Glutamatergic neuron (in vitro differentiated cells): Measurements from ENCODE around the gene NHLRC3. TPM values are rescaled to one million over a fixed set of nuclear protein-coding genes. Genes with fewer than 3 reads are reported as not detected.
"Not testable (repeated sequence)": the region's sequence is repeated elsewhere in the genome, so short reads cannot be mapped to it uniquely, and the experiment has no call there.

Source experiments
- DNase-seq: peaks from one replicate; pipeline ENCODE4 v3.0.0; 2022
- H3K27ac Mint-ChIP-seq: one replicate; pipeline ENCODE4 v1.8.0; 2020; ENCODE audit warnings: mild to moderate bottlenecking, mixed read lengths, inconsistent platforms; ENCODE audit not compliant: unreplicated experiment
- H3K27me3 Mint-ChIP-seq: one replicate; pipeline ENCODE4 v1.8.0; 2020; ENCODE audit warnings: mild to moderate bottlenecking, moderate library complexity, mixed read lengths, inconsistent platforms; ENCODE audit not compliant: unreplicated experiment
- H3K36me3 Mint-ChIP-seq: one replicate; pipeline ENCODE4 v1.8.0; 2020; ENCODE audit warnings: mild to moderate bottlenecking, mixed read lengths, inconsistent platforms; ENCODE audit not compliant: unreplicated experiment
- H3K4me1 Mint-ChIP-seq: one replicate; pipeline ENCODE4 v1.8.0; 2020; ENCODE audit warnings: mild to moderate bottlenecking, low read depth, mixed read lengths, inconsistent platforms; ENCODE audit not compliant: unreplicated experiment
- H3K4me3 Mint-ChIP-seq: one replicate; pipeline ENCODE4 v1.8.0; 2020; ENCODE audit warnings: mild to moderate bottlenecking, mixed read lengths, inconsistent platforms; ENCODE audit not compliant: unreplicated experiment
- H3K9me3 Mint-ChIP-seq: one replicate; pipeline ENCODE4 v1.8.0; 2020; ENCODE audit warnings: mild to moderate bottlenecking, moderate library complexity, mixed read lengths, inconsistent platforms; ENCODE audit not compliant: unreplicated experiment
- long read RNA-seq: library from polyadenylated mRNA; unstranded; transcript quantifications from one replicate; pipeline ENCODE4 v2.0.0, GENCODE V29; 2020; ENCODE audit not compliant: unreplicated experiment
- total RNA-seq: library from RNA; stranded (reverse); fragmentation: NEBNext Ultra II Directional; extraction: Animal tissue kit (Norgen Biotek cat#: 25700); gene quantifications from one replicate; pipeline ENCODE4 v1.2.1, GENCODE V29; 2021; ENCODE audit not compliant: unreplicated experiment
- TF ChIP-seq, protein P1 (sequence below): fragments of 200-600 bp; sonication (generic); IDR thresholded peaks from one replicate; pipeline ENCODE4 v1.5.0; 2021; ENCODE audit not compliant: partially characterized antibody, unreplicated experiment

Gene NHLRC3, protein sequence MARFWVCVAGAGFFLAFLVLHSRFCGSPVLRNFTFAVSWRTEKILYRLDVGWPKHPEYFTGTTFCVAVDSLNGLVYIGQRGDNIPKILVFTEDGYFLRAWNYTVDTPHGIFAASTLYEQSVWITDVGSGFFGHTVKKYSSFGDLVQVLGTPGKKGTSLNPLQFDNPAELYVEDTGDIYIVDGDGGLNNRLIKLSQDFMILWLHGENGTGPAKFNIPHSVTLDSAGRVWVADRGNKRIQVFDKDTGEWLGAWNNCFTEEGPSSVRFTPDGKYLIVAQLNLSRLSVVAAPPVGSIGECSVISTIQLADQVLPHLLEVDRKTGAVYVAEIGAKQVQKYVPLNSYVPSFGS
- 16.2 TPM for total RNA-seq
- long read RNA-seq, partial matches to known transcripts: 2 of 4 reads
- long read RNA-seq, other reads (novel, unspliced or antisense): 1 of 4 reads

DNA sequence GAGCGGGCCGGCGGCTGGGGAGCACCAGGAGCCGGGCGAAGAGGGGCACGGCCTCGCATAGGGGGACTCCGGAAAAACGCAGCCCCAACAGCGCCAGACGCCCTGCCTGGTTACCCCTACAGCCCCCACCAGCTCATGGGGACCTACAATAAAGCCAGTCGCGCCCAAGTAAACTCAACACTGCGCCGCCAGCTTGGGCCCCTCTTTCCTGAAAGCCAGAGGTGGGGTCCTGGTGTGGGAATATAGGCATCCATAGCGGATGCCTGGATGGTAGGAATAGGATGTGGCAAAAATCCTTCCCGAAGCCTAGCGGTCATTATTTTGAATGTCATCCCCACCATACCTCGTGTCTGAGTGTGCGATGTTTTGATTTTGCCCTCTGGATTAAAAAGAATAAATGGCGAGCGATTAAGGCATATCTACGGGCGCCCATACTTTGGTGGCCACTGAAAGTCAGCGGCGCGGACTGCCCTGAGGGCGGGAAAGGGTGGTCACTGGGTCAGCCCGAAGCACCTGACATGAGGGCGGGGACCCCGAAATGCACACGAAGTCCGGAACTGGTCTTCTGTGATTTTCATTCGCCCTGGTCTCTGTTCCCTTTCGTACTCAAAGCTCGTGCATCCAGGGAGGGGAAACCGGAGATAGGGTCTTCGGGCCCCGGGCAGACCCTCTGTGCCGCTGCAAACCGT is at the start of gene NHLRC3, which contains the start of gene PROSER1:
Gene NHLRC3 (plus strand): TSS at position 577 of the 689 bp plus-strand sequence. CDS start 184 bp downstream, outside the sequence.
Gene PROSER1 (minus strand): TSS at position 210 of the 689 bp plus-strand sequence. CDS start 847 bp downstream, outside the sequence.
- Mint-ChIP-seq H3K4me3 (peak within 1 kb of the TSS; percentile 99), H3K4me1 (peaks cover 19% of the 10 kb centered on the region), H3K27ac (peak within 1 kb of the TSS; percentile 98), H3K27me3 (peaks cover 2% of the 10 kb centered on the region), H3K36me3 (no peaks in the 10 kb centered on the region), H3K9me3 (peaks cover 10% of the 10 kb centered on the region)
- TF ChIP-seq, protein P1, sequence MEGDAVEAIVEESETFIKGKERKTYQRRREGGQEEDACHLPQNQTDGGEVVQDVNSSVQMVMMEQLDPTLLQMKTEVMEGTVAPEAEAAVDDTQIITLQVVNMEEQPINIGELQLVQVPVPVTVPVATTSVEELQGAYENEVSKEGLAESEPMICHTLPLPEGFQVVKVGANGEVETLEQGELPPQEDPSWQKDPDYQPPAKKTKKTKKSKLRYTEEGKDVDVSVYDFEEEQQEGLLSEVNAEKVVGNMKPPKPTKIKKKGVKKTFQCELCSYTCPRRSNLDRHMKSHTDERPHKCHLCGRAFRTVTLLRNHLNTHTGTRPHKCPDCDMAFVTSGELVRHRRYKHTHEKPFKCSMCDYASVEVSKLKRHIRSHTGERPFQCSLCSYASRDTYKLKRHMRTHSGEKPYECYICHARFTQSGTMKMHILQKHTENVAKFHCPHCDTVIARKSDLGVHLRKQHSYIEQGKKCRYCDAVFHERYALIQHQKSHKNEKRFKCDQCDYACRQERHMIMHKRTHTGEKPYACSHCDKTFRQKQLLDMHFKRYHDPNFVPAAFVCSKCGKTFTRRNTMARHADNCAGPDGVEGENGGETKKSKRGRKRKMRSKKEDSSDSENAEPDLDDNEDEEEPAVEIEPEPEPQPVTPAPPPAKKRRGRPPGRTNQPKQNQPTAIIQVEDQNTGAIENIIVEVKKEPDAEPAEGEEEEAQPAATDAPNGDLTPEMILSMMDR: peak; percentile 27
- DNase-seq: peak; percentile 87

- H3K4me3 Mint-ChIP-seq: no peak within 1 kb of the TSS
- no peaks in the 10 kb centered on the region for H3K9me3 Mint-ChIP-seq
- DNase-seq: no peak
- H3K27ac Mint-ChIP-seq: no peak within 1 kb of the TSS
- H3K4me1 Mint-ChIP-seq: no peaks in the 10 kb centered on the region
- H3K36me3 Mint-ChIP-seq: no peaks in the 10 kb centered on the region
- no peaks in the 10 kb centered on the region for H3K27me3 Mint-ChIP-seq
- TF ChIP-seq, protein P1: no peak
Measured at GRCh38 chr13:38990693-38991092, 47.6 kb upstream of the NHLRC3 start, which contains the start of gene STOML3. Gene STOML3, minus strand, starts transcription at chr13:38990831. Its CDS starts 110 bp downstream, at chr13:38990721.

GRCh38 chr13:38993381-38993780 is 44.9 kb upstream of the NHLRC3 start:
- Mint-ChIP-seq H3K9me3 (no peaks in the 10 kb centered on the region), H3K36me3 (no peaks in the 10 kb centered on the region), H3K4me1 (peaks cover 2% of the 10 kb centered on the region), H3K27ac (no peak overlapping the region), H3K27me3 (no peaks in the 10 kb centered on the region), H3K4me3 (no peak overlapping the region)
- TF ChIP-seq, protein P1: no peak
- no peak for DNase-seq

- TF ChIP-seq, protein P1: no peak
- DNase-seq: no peak
- Mint-ChIP-seq H3K36me3 (no peaks in the 10 kb centered on the region), H3K27me3 (no peaks in the 10 kb centered on the region), H3K27ac (no peak overlapping the region), H3K9me3 (peaks cover 1% of the 10 kb centered on the region), H3K4me3 (no peak overlapping the region), H3K4me1 (peaks cover 2% of the 10 kb centered on the region)
Measured at GRCh38 chr13:38998739-38999138, 39.5 kb upstream of the NHLRC3 start.

DNA sequence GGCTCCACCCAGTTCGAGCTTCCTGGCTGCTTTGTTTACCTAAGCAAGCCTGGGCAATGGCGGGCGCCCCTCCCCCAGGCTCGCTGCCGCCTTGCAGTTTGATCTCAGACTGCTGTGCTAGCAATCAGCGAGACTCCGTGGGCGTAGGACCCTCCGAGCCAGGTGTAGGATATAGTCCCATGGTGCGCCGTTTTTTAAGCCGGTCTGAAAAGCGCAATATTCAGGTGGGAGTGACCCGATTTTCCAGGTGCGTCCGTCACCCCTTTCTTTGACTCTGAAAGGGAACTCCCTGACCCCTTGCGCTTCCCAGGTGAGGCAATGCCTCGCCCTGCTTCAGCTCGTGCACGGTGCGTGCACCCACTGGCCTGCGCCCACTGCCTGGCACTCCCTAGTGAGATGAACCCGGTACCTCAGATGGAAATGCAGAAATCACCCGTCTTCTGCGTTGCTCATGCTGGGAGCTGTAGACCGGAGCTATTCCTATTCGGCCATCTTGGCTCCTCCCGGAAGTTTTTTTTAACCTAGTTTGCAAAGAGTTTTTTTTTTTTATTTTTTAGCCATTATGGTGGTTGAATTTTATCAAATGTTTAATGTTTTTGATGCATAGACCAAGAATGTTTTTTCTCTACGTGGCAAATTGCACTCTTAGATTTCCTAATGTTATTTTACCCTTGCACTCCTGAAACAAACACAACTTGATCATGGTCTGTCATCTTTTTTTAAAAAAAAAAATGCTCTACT is 31.7 kb upstream of the NHLRC3 start:
- H3K27ac Mint-ChIP-seq, H3K4me3 Mint-ChIP-seq, DNase-seq, H3K27me3 Mint-ChIP-seq, H3K36me3 Mint-ChIP-seq, H3K9me3 Mint-ChIP-seq, H3K4me1 Mint-ChIP-seq: not testable (repeated sequence)
